ENCODE results near the gene TKT. TPM values are rescaled to one million over a fixed set of nuclear protein-coding genes. Genes with fewer than 3 reads are reported as not detected.

TKT gene
- total and polyA plus RNA-seq, 2 experiments from 2014 or later, result 584 to 1,411 TPM

GRCh38 chr3:53234841-53235232, 21.0 kb downstream of the TKT start:
- H3K79me2 ChIP-seq (replicated peaks; ENCODE audit: insufficient read depth), result peaks cover 31% of the 10 kb centered on the region

More at GRCh38 chr3:53234841-53235232, 21.0 kb downstream of the TKT start:
- peaks cover 65% of the 10 kb centered on the region for H3F3A ChIP-seq (replicated peaks; ENCODE audit: low read depth)
- peaks cover 61% of the 10 kb centered on the region for H4K20me1 ChIP-seq (replicated peaks; ENCODE audit: insufficient read depth)
- H3K4me3 Mint-ChIP-seq, result no peak overlapping the region
- H3K27ac ChIP-seq (ENCODE audit: low read depth), result 0 out of 2 replicates have a peak overlapping the region, but pooled peaks have one; percentile 14
- no peak overlapping the region for H3K4me3 ChIP-seq
- TF ChIP-seq CREB1 (CRISPR knock-in tag; IDR thresholded peaks at IDR 0.05; ENCODE audit: low read depth) (no peak), STAT1 (IDR thresholded peaks at IDR 0.05; ENCODE audit: unreplicated experiment) (no peak), REST (IDR thresholded peaks at IDR 0.05; ENCODE audit: unreplicated experiment) (no peak), EZH2phosphoT487 (IDR thresholded peaks at IDR 0.05; ENCODE audit: unreplicated experiment) (no peak), ZNF114 (CRISPR knock-in tag; IDR thresholded peaks at IDR 0.05) (no peak), ZNF331 (CRISPR knock-in tag; IDR thresholded peaks at IDR 0.05; ENCODE audit: low read depth) (no peak), ZNF462 (CRISPR knock-in tag; IDR thresholded peaks at IDR 0.05) (no peak), ETS1 (IDR thresholded peaks at IDR 0.05) (no peak), POLR2AphosphoS5 (IDR thresholded peaks at IDR 0.05; ENCODE audit: low read depth) (no peak), CTCF (conservative IDR thresholded peaks at IDR 0.05; ENCODE audit: low read depth in 2 of 2) (no peak), JUNB (IDR thresholded peaks at IDR 0.05; ENCODE audit: unreplicated experiment) (no peak)
- peaks cover 31% of the 10 kb centered on the region for H3K4me1 Mint-ChIP-seq
- DNase-seq (ENCODE audit: low spot score) (no peak), ATAC-seq (no peak)
- no peak overlapping the region for H3K4me2 ChIP-seq
- H3K27me3 ChIP-seq (ENCODE audit: insufficient read depth), result no peaks in the 10 kb centered on the region
- no peak overlapping the region for H2AFZ ChIP-seq
- H3K27ac Mint-ChIP-seq, result no peak overlapping the region
- peaks cover 100% of the 10 kb centered on the region for H3K36me3 Mint-ChIP-seq (ENCODE audit: low read depth)
- H3K27me3 Mint-ChIP-seq (ENCODE audit: insufficient read depth, low read depth, poor library complexity), result peaks cover 37% of the 10 kb centered on the region
- no peaks in the 10 kb centered on the region for H3K9me2 ChIP-seq (ENCODE audit: insufficient read depth)
- peaks cover 67% of the 10 kb centered on the region for H3K36me3 ChIP-seq (ENCODE audit: insufficient read depth)
- H3K9me3 Mint-ChIP-seq, result no peaks in the 10 kb centered on the region
- 0 out of 2 replicates have a peak, but pooled peaks cover 3% of the 10 kb centered on the region for H3K4me1 ChIP-seq (ENCODE audit: insufficient read depth)
